ENCODE data around the gene ABHD16B. TPM values are rescaled to one million over a fixed set of nuclear protein-coding genes. Genes with fewer than 3 reads are reported as not detected.
A peak's percentile ranks its signal among the peaks of the same experiment; 100 is the strongest.

The ABHD16B gene
- total RNA-seq = not detected
- polyA plus RNA-seq (ENCODE audit: insufficient read depth in 1 of 8, insufficient read length in 8 of 8, low replicate concordance in 1 of 8) = not detected
- long read RNA-seq, donor 1 = 0 reads
- long read RNA-seq, donor 2, partial matches to known transcripts = 0 of 1 reads
- long read RNA-seq, donor 2, other reads (novel, unspliced or antisense) = 0 of 1 reads
- long read RNA-seq, donor 3, transcript ABHD16B-201 (1 exons, 1,491 nt) = major isoform, 5 of 5 reads
- long read RNA-seq, donor 3, partial matches to known transcripts = 0 of 5 reads
- long read RNA-seq, donor 3, other reads (novel, unspliced or antisense) = 0 of 5 reads
- long read RNA-seq, donor 4, partial matches to known transcripts = 0 of 3 reads
- long read RNA-seq, donor 4, other reads (novel, unspliced or antisense) = 0 of 3 reads
- long read RNA-seq, donor 5, transcript ABHD16B-201 (1 exons, 1,491 nt) = major isoform, 6 of 6 reads
- long read RNA-seq, donor 5, partial matches to known transcripts = 0 of 6 reads
- long read RNA-seq, donor 5, other reads (novel, unspliced or antisense) = 0 of 6 reads
- long read RNA-seq, donor 6, partial matches to known transcripts = 0 of 1 reads
- long read RNA-seq, donor 6, other reads (novel, unspliced or antisense) = 0 of 1 reads
- long read RNA-seq, donor 7, partial matches to known transcripts = 0 of 2 reads
- long read RNA-seq, donor 7, other reads (novel, unspliced or antisense) = 0 of 2 reads
- long read RNA-seq, donor 8, partial matches to known transcripts = 0 of 3 reads
- long read RNA-seq, donor 8, other reads (novel, unspliced or antisense) = 0 of 3 reads
- long read RNA-seq, donor 9, partial matches to known transcripts = 0 of 1 reads
- long read RNA-seq, donor 9, other reads (novel, unspliced or antisense) = 0 of 1 reads
- long read RNA-seq, donor 10, partial matches to known transcripts = 0 of 3 reads
- long read RNA-seq, donor 10, other reads (novel, unspliced or antisense) = 0 of 3 reads
- long read RNA-seq, donor 11, partial matches to known transcripts = 0 of 4 reads
- long read RNA-seq, donor 11, other reads (novel, unspliced or antisense) = 0 of 4 reads

GRCh38 chr20:63861365-63861934 lies at the start of gene ABHD16B:
TSS of gene ABHD16B (plus strand) at chr20:63861498. CDS start at chr20:63861541, 43 bp downstream.
- Histone ChIP-seq H3K4me1 (ENCODE audit: control insufficient read depth, insufficient read depth, low read length) (peaks cover 54% of the 10 kb centered on the region), H3K9me3 (replicated peaks; ENCODE audit: control insufficient read depth, low read depth, low read length) (no peaks in the 10 kb centered on the region), H3K27me3 (ENCODE audit: control insufficient read depth, insufficient read depth, low read length) (no peaks in the 10 kb centered on the region), H3K4me3 (ENCODE audit: low read length) (no peak within 1 kb of the TSS), H3K36me3 (ENCODE audit: control insufficient read depth, insufficient read depth, low read length) (peaks cover 11% of the 10 kb centered on the region), H3K27ac (ENCODE audit: low read length) (no peak within 1 kb of the TSS)
- 95% methylated on average over 56 of the region's 59 CpGs for WGBS (ENCODE audit: insufficient coverage)
- no peak for DNase-seq

- DNase-seq = no peak
- Histone ChIP-seq H3K9me3 (replicated peaks; ENCODE audit: control insufficient read depth, low read depth, low read length) (no peaks in the 10 kb centered on the region), H3K4me3 (ENCODE audit: low read length) (no peak overlapping the region), H3K36me3 (ENCODE audit: control insufficient read depth, insufficient read depth, low read length) (no peaks in the 10 kb centered on the region), H3K4me1 (ENCODE audit: control insufficient read depth, insufficient read depth, low read length) (peaks cover 6% of the 10 kb centered on the region), H3K27me3 (ENCODE audit: control insufficient read depth, insufficient read depth, low read length) (no peaks in the 10 kb centered on the region), H3K27ac (ENCODE audit: low read length) (no peak overlapping the region)
- 81% methylated on average over 4 of the region's 8 CpGs for WGBS (ENCODE audit: insufficient coverage)
Observed at GRCh38 chr20:63814891-63815614, 46.2 kb upstream of the ABHD16B start.

GRCh38 chr20:63815615-63816253 lies 45.6 kb upstream of the ABHD16B start:
- Histone ChIP-seq H3K27ac (ENCODE audit: low read length) (no peak overlapping the region), H3K27me3 (ENCODE audit: control insufficient read depth, insufficient read depth, low read length) (no peaks in the 10 kb centered on the region), H3K4me1 (ENCODE audit: control insufficient read depth, insufficient read depth, low read length) (peaks cover 6% of the 10 kb centered on the region), H3K9me3 (replicated peaks; ENCODE audit: control insufficient read depth, low read depth, low read length) (no peaks in the 10 kb centered on the region), H3K4me3 (ENCODE audit: low read length) (no peak overlapping the region), H3K36me3 (ENCODE audit: control insufficient read depth, insufficient read depth, low read length) (no peaks in the 10 kb centered on the region)
- 92% methylated on average over 10 of the region's 14 CpGs for WGBS (ENCODE audit: insufficient coverage)
- DNase-seq = no peak

- Histone ChIP-seq H3K9me3 (replicated peaks; ENCODE audit: control insufficient read depth, low read depth, low read length) (no peaks in the 10 kb centered on the region), H3K27me3 (ENCODE audit: control insufficient read depth, insufficient read depth, low read length) (no peaks in the 10 kb centered on the region), H3K36me3 (ENCODE audit: control insufficient read depth, insufficient read depth, low read length) (peaks cover 7% of the 10 kb centered on the region), H3K4me1 (ENCODE audit: control insufficient read depth, insufficient read depth, low read length) (peaks cover 6% of the 10 kb centered on the region), H3K27ac (ENCODE audit: low read length) (no peak overlapping the region), H3K4me3 (ENCODE audit: low read length) (no peak overlapping the region)
- peak; percentile 69 for DNase-seq
- 43% methylated on average over 16 of the region's 24 CpGs for WGBS (ENCODE audit: insufficient coverage)
Observed at GRCh38 chr20:63819224-63819921, 41.9 kb upstream of the ABHD16B start.

- 86% methylated on average over 5 of the region's 8 CpGs for WGBS (ENCODE audit: insufficient coverage)
- no peak overlapping the region for H3K27ac ChIP-seq (ENCODE audit: low read length)
- no peak for DNase-seq
Observed at GRCh38 chr20:63821811-63822210, 39.5 kb upstream of the ABHD16B start.

GRCh38 chr20:63822276-63822696 lies 39.0 kb upstream of the ABHD16B start:
- Histone ChIP-seq H3K27ac (ENCODE audit: low read length) (no peak overlapping the region), H3K27me3 (ENCODE audit: control insufficient read depth, insufficient read depth, low read length) (no peaks in the 10 kb centered on the region), H3K4me3 (ENCODE audit: low read length) (no peak overlapping the region), H3K36me3 (ENCODE audit: control insufficient read depth, insufficient read depth, low read length) (peaks cover 10% of the 10 kb centered on the region), H3K4me1 (ENCODE audit: control insufficient read depth, insufficient read depth, low read length) (peaks cover 3% of the 10 kb centered on the region), H3K9me3 (replicated peaks; ENCODE audit: control insufficient read depth, low read depth, low read length) (no peaks in the 10 kb centered on the region)
- DNase-seq = no peak
- 78% methylated on average over 13 of the region's 15 CpGs for WGBS (ENCODE audit: insufficient coverage)

More at GRCh38 chr20:63821811-63822210, 39.5 kb upstream of the ABHD16B start:
- H3K9me3 ChIP-seq (replicated peaks; ENCODE audit: control insufficient read depth, low read depth, low read length) = no peaks in the 10 kb centered on the region
- H3K4me1 ChIP-seq (ENCODE audit: control insufficient read depth, insufficient read depth, low read length) = peaks cover 3% of the 10 kb centered on the region
- no peak overlapping the region for H3K4me3 ChIP-seq (ENCODE audit: low read length)
- no peaks in the 10 kb centered on the region for H3K27me3 ChIP-seq (ENCODE audit: control insufficient read depth, insufficient read depth, low read length)
- peaks cover 10% of the 10 kb centered on the region for H3K36me3 ChIP-seq (ENCODE audit: control insufficient read depth, insufficient read depth, low read length)

GRCh38 chr20:63823691-63824311 lies 37.5 kb upstream of the ABHD16B start:
- no peak for DNase-seq
- H3K4me1 ChIP-seq (ENCODE audit: control insufficient read depth, insufficient read depth, low read length) = peaks cover 12% of the 10 kb centered on the region

GRCh38 chr20:63825331-63826118 lies 35.8 kb upstream of the ABHD16B start:
- Histone ChIP-seq H3K9me3 (replicated peaks; ENCODE audit: control insufficient read depth, low read depth, low read length) (no peaks in the 10 kb centered on the region), H3K27me3 (ENCODE audit: control insufficient read depth, insufficient read depth, low read length) (peaks cover 9% of the 10 kb centered on the region), H3K27ac (ENCODE audit: low read length) (no peak overlapping the region), H3K4me1 (ENCODE audit: control insufficient read depth, insufficient read depth, low read length) (peaks cover 19% of the 10 kb centered on the region), H3K36me3 (ENCODE audit: control insufficient read depth, insufficient read depth, low read length) (peaks cover 10% of the 10 kb centered on the region), H3K4me3 (ENCODE audit: low read length) (no peak overlapping the region)
- WGBS (ENCODE audit: insufficient coverage) = 85% methylated on average over 13 of the region's 25 CpGs
- no peak for DNase-seq

More at GRCh38 chr20:63823691-63824311, 37.5 kb upstream of the ABHD16B start:
- Histone ChIP-seq H3K27ac (ENCODE audit: low read length) (no peak overlapping the region), H3K36me3 (ENCODE audit: control insufficient read depth, insufficient read depth, low read length) (peaks cover 10% of the 10 kb centered on the region), H3K9me3 (replicated peaks; ENCODE audit: control insufficient read depth, low read depth, low read length) (no peaks in the 10 kb centered on the region), H3K27me3 (ENCODE audit: control insufficient read depth, insufficient read depth, low read length) (peaks cover 2% of the 10 kb centered on the region), H3K4me3 (ENCODE audit: low read length) (no peak overlapping the region)
- 66% methylated on average over 4 of the region's 12 CpGs for WGBS (ENCODE audit: insufficient coverage)
